Suppressor macrophage treated with lipopolysaccharide for 4 hours (primary cell): ENCODE results near the gene DRD4.
"Not testable (repeated sequence)": the region's sequence is repeated elsewhere in the genome, so short reads cannot be mapped to it uniquely, and the experiment has no call there.

Experiments
- DNase-seq: peaks from one replicate; pipeline ENCODE4 v3.0.0-alpha.2; 2020

Gene DRD4

DNA sequence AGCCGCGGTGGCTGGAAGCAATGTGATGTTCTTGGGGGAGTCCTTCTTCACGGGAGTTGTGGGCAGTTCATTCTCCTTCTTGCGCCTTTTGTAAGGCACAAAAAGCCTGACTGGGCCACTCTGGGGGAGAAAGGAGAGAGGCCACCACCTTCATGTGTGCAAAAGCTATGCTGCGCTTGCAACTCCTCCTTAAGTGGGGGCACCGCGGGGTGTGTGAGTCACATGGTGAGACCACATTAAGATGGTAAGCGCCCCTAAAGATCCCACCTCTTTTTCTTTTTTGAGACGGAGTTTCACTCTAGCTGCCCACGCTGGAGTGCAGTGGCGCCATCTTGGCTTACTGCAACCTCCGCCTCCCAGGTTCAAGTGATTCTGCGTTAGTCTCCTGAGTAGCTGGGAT lies 43.9 kb downstream of the DRD4 start:
- no peak for DNase-seq

DNA sequence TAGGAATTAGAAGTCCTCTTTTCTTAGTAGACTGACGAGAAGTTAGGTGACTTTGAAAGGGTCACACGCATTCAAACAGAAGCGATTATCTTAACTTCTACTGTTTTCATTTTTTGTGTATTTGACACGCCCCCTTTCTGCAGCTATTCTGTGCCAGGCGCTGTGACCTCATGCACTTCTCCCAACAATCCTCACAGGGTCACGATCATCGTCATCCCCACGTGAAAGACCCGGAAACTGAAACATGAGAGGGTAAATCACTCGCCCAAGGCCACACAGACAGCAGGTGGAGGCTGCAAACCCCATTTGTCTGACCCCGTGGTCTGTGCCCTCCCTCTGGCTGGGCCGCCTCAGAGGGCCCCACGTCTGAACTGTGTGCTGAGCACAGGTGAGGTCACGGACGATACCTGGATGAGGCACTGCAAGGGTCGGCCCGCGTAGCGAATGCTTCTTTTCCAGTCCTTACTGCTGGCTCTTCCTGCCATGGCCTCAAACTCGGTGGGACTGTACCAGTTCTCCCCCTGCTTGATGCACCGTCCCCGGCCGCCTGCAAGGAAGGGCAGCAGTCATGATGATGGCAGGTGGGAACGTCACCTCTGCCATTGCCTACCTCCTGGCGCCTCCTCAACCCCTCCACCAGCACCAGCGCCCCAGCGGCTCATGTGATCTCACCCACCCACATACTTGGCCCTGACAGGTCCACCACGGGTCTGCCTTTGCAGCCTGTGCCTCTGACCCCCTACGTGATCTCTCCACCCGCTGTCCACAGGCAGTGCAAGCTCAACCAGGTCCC lies 49.6 kb downstream of the DRD4 start:
- no peak for DNase-seq

DNA sequence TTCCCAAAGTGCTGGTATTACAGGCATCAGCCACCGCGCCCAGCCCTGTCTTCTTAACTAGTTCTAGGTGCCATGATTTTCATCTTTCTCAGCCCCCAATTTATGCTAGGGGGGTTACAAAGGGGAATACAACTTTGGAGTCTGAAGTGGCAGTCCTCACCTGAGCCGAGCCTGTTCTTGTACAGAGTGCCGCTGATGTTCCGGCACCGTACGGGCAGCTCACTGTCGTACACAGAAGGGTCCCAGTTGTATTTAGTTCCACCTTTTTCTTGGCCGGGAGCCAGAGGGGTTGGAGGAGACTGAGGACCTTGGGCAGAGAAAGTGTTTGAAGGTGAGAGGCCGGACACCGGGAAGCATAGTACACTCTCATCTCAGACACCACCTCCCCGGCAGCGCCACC lies 50.7 kb downstream of the DRD4 start:
- DNase-seq = no peak

GRCh38 chr11:688681-689080 lies 51.6 kb downstream of the DRD4 start:
- no peak for DNase-seq

GRCh38 chr11:689625-690024 lies 52.6 kb downstream of the DRD4 start:
- DNase-seq = no peak

DNA sequence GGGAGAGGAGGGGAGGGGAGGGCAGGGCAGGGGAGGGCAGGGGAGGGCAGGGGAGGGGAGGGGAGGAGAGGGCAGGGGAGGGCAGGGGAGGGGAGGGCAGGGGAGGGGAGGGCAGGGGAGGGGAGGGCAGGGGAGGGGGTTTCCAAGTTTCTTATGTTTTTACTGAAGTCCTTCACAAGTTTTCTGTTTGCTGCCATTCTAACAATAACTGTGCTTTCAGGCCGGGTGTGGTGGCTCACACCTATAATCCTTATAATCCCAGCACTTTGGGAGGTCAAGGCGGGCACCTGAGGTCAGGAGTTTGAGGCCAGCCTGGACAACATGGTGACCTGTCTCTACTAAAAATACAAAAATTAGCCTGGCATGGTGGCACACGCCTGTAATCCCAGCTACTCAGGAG lies 53.2 kb downstream of the DRD4 start:
- DNase-seq = not testable (repeated sequence)
